Measurements from ENCODE around the gene SHISA5. TPM values are rescaled to one million over a fixed set of nuclear protein-coding genes. Genes with fewer than 3 reads are reported as not detected.
A peak's percentile ranks its signal among the peaks of the same experiment; 100 is the strongest.

SHISA5 gene
- total RNA-seq, 1 donor from 2014 or later = 283 TPM

GRCh38 chr3:48429317-48429959, 74.5 kb downstream of the SHISA5 start:
- DNase-seq (ENCODE audit: low spot score) = peak; percentile 61
- no peaks in the 10 kb centered on the region for H3K9me3 Mint-ChIP-seq (ENCODE audit: unreplicated experiment)
- H3K27me3 Mint-ChIP-seq (ENCODE audit: unreplicated experiment) = peaks cover 22% of the 10 kb centered on the region
- TF ChIP-seq CTCF (IDR thresholded peaks at IDR 0.05; ENCODE audit: unreplicated experiment) = no peak
- peak overlapping the region; percentile 89 for H3K4me3 Mint-ChIP-seq (ENCODE audit: unreplicated experiment)
- peaks cover 15% of the 10 kb centered on the region for H3K36me3 Mint-ChIP-seq (ENCODE audit: low read depth, unreplicated experiment)
- H3K4me1 Mint-ChIP-seq (ENCODE audit: unreplicated experiment) = peaks cover 34% of the 10 kb centered on the region
- H3K27ac Mint-ChIP-seq (ENCODE audit: unreplicated experiment) = peak overlapping the region; percentile 81

DNA sequence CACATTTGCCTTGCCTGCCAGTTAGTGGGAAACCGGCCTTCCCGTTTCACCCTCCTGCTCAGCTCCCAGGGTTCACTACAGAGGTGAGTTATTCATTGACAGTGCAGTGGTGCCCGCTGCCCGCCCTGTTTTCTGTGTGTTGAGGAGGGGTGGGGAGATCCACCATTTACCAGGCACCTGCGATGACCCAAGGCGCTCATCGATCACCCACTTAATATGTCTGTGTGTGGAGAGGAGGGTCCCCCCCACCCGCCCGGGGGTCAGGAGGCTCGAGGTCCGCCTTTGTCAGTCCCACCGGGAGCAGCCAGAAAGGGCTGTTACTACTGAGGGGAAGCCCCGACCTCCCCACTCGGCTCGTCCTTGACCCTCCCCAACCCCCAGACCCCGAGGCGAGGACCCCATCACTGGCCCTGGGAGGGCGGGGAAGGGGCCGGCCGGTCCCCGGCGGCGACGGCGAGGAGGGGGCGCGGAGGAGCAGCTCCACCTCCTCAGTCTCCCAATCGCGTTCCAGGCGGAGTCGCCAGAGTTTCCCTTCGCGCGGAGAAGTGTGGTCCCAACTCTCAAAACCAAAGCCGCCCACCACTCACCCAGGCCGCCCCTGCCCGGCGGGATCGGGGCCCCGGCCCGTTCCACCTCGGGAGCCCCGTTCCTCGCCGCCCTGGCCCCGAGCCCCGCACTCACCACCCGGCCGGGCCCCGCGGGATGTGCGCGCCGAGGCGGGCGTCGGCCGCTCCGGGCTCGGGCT, 75.2 kb downstream of the SHISA5 start:
- Mint-ChIP-seq H3K27me3 (ENCODE audit: unreplicated experiment) (peaks cover 22% of the 10 kb centered on the region), H3K27ac (ENCODE audit: unreplicated experiment) (peak overlapping the region; percentile 64), H3K9me3 (ENCODE audit: unreplicated experiment) (no peaks in the 10 kb centered on the region), H3K4me1 (ENCODE audit: unreplicated experiment) (peaks cover 34% of the 10 kb centered on the region), H3K36me3 (ENCODE audit: low read depth, unreplicated experiment) (peaks cover 15% of the 10 kb centered on the region), H3K4me3 (ENCODE audit: unreplicated experiment) (peak overlapping the region; percentile 79)
- peak; percentile 56 for DNase-seq (ENCODE audit: low spot score)
- no peak for TF ChIP-seq CTCF (IDR thresholded peaks at IDR 0.05; ENCODE audit: unreplicated experiment)

DNA sequence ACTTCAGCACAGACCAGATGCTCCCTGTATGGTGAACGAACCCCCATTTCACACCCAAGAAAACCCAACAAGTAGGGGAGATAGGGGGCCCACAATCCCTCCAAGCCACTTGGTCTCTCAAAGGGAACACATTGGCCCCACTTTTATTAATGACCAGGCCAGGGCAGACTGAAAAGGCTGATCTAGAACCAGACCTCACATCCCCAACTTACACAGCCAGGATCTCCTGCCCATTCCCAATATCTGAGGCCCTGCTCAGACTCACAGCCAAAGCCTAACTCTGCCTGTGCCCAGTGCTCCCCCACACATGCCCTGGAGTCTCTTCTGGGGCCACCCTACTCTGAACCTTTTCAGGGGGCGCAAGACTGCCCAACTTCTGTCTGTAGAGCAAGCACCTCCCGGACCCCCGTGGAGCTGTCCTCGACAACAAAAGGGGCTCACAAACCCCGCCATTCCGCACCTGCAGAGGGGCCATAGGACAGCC, 75.8 kb downstream of the SHISA5 start:
- Mint-ChIP-seq H3K4me3 (ENCODE audit: unreplicated experiment) (peak overlapping the region; percentile 79), H3K36me3 (ENCODE audit: low read depth, unreplicated experiment) (peaks cover 16% of the 10 kb centered on the region), H3K27ac (ENCODE audit: unreplicated experiment) (peak overlapping the region; percentile 64), H3K4me1 (ENCODE audit: unreplicated experiment) (peaks cover 34% of the 10 kb centered on the region), H3K9me3 (ENCODE audit: unreplicated experiment) (no peaks in the 10 kb centered on the region), H3K27me3 (ENCODE audit: unreplicated experiment) (peaks cover 23% of the 10 kb centered on the region)
- no peak for TF ChIP-seq CTCF (IDR thresholded peaks at IDR 0.05; ENCODE audit: unreplicated experiment)
- no peak for DNase-seq (ENCODE audit: low spot score)

- no peak for TF ChIP-seq CTCF (IDR thresholded peaks at IDR 0.05; ENCODE audit: unreplicated experiment)
- H3K4me1 Mint-ChIP-seq (ENCODE audit: unreplicated experiment) = peaks cover 34% of the 10 kb centered on the region
- no peaks in the 10 kb centered on the region for H3K9me3 Mint-ChIP-seq (ENCODE audit: unreplicated experiment)
- H3K36me3 Mint-ChIP-seq (ENCODE audit: low read depth, unreplicated experiment) = peaks cover 20% of the 10 kb centered on the region
- peaks cover 24% of the 10 kb centered on the region for H3K27me3 Mint-ChIP-seq (ENCODE audit: unreplicated experiment)
- H3K4me3 Mint-ChIP-seq (ENCODE audit: unreplicated experiment) = peak overlapping the region; percentile 79
- no peak for DNase-seq (ENCODE audit: low spot score)
- no peak overlapping the region for H3K27ac Mint-ChIP-seq (ENCODE audit: unreplicated experiment)
These were observed 76.4 kb downstream of the SHISA5 start for GRCh38 chr3:48427630-48427962.

Data from endothelial cell (in vitro differentiated cells).